SJCRH30 (cell line): ENCODE data around the gene SFT2D2. TPM values are rescaled to one million over a fixed set of nuclear protein-coding genes. Genes with fewer than 3 reads are reported as not detected.

Experiments used
- DNase-seq, 2 experiments: peaks; one replicate each; pipeline ENCODE4 v3.0.0-alpha.2; 2015 to 2020
- H3K27ac ChIP-seq: fragments of 250-450 bp; sonication (Bioruptor Pico); 2 replicates; pipeline ENCODE4 v1.5.1; 2020; ENCODE audit warnings: mild to moderate bottlenecking, moderate library complexity
- H3K27me3 ChIP-seq: fragments of 250-450 bp; sonication (Bioruptor Pico); 2 replicates; pipeline ENCODE4 v1.5.1; 2020; ENCODE audit warnings: mild to moderate bottlenecking, moderate library complexity
- H3K36me3 ChIP-seq: fragments of 250-450 bp; sonication (Bioruptor Pico); 2 replicates; pipeline ENCODE4 v1.5.1; 2020; ENCODE audit warnings: mild to moderate bottlenecking, moderate library complexity
- H3K4me1 ChIP-seq: fragments of 250-450 bp; sonication (Bioruptor Pico); 2 replicates; pipeline ENCODE4 v1.5.1; 2020; ENCODE audit warnings: mild to moderate bottlenecking, moderate library complexity
- H3K4me3 ChIP-seq: fragments of 250-450 bp; sonication (Bioruptor Pico); 2 replicates; pipeline ENCODE4 v1.5.1; 2020; ENCODE audit warnings: mild to moderate bottlenecking, moderate library complexity
- H3K9me3 ChIP-seq: fragments of 250-450 bp; sonication (Bioruptor Pico); replicated peaks from 2 replicates; pipeline ENCODE4 v1.5.1; 2020; ENCODE audit warnings: mild to moderate bottlenecking, moderate library complexity
- total RNA-seq: library from RNA; depleted of rRNA; stranded (reverse); fragments of >200 nt; shearing (Covaris generic); gene quantifications from 2 replicates; pipeline ENCODE4 v1.2.3, GENCODE V29; 2014

The SFT2D2 gene
- total RNA-seq, 1 experiment from 2014 or later = 33.6 TPM

DNA sequence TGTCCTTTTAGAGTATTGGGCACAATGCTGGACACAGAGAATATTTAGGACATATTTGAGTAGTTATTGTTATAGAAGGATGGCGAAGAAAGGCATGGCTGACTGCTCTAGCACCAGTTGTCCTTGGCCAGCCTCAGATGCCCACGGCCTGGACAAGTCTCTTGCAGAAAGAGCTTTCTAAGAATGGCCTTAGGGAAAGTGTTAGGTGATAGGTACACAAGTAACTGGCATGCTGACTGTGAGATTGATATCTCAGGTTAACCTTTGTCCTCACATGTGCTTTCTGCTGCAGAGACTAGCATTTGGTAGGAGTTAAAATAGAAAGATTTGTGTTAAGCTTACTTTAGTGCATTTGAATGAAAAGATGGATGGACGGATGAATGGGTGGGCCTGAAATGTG lies 10.1 kb downstream of the SFT2D2 start:
- Histone ChIP-seq H3K27me3 (no peaks in the 10 kb centered on the region), H3K4me1 (no peaks in the 10 kb centered on the region), H3K9me3 (no peaks in the 10 kb centered on the region), H3K4me3 (no peak overlapping the region), H3K36me3 (peaks cover 8% of the 10 kb centered on the region; the same call in 1 of the 2 replicates), H3K27ac (no peak overlapping the region)
- no peak for DNase-seq

GRCh38 chr1:168236836-168237611 lies 11.2 kb downstream of the SFT2D2 start:
- peaks cover 15% of the 10 kb centered on the region for H3K36me3 ChIP-seq
- H3K27ac ChIP-seq = no peak overlapping the region
- H3K4me3 ChIP-seq = no peak overlapping the region
- no peaks in the 10 kb centered on the region for H3K4me1 ChIP-seq
- H3K27me3 ChIP-seq = no peaks in the 10 kb centered on the region
- H3K9me3 ChIP-seq = no peaks in the 10 kb centered on the region
- DNase-seq = no peak

DNA sequence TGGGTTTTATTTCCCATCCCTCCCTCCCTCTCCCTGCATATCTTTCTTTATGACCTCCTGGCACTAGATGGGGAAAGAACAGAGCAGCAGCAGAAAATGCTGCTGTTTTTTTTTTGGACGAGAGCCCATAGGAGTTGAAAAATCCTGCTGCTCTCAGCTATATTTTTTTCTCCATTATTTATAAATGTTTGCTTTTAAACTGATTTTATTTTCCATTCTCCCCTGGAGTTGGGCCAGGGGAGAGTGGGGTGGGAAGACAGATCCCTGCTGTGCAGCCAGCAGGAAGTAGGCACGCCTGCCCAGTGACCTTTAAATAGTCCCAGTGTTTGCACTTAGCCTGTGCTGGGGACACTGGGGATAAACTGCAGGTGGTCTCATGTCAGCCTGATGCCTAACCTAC lies 17.4 kb downstream of the SFT2D2 start:
- H3K4me1 ChIP-seq = no peaks in the 10 kb centered on the region
- no peaks in the 10 kb centered on the region for H3K27me3 ChIP-seq
- no peak overlapping the region for H3K4me3 ChIP-seq
- no peaks in the 10 kb centered on the region for H3K9me3 ChIP-seq
- no peak overlapping the region for H3K27ac ChIP-seq
- DNase-seq = no peak
- H3K36me3 ChIP-seq = peaks cover 22% of the 10 kb centered on the region

GRCh38 chr1:168243636-168244212 lies 17.9 kb downstream of the SFT2D2 start:
- H3K9me3 ChIP-seq = no peaks in the 10 kb centered on the region
- no peaks in the 10 kb centered on the region for H3K4me1 ChIP-seq
- H3K36me3 ChIP-seq = peaks cover 22% of the 10 kb centered on the region
- no peak overlapping the region for H3K27ac ChIP-seq
- H3K27me3 ChIP-seq = no peaks in the 10 kb centered on the region
- no peak overlapping the region for H3K4me3 ChIP-seq
- DNase-seq = no peak

- H3K4me1 ChIP-seq = no peaks in the 10 kb centered on the region
- no peak for DNase-seq
- H3K4me3 ChIP-seq = no peak overlapping the region
- no peaks in the 10 kb centered on the region for H3K27me3 ChIP-seq
- H3K27ac ChIP-seq = no peak overlapping the region
- no peaks in the 10 kb centered on the region for H3K9me3 ChIP-seq
- peaks cover 27% of the 10 kb centered on the region for H3K36me3 ChIP-seq
Measured at GRCh38 chr1:168245042-168245441, 19.2 kb downstream of the SFT2D2 start.

DNA sequence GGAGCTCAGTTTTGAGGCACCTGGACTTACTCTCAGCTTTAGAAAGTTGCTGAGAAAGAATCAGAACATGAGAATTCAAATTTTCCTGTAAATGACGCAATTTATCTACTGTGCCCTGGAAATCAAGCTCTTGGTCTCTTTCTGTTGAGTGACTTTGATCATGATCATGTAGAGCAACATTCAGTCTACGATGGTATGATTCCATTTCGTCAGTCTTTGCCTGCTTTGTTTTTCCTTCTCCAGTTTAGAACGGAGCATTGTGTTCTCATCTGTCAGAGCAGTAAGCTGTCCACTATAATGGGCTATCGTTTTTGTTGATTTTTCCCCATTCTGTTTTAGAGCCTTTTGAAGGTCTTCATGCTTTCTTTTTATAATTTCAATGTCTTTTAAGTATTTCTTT lies 20.7 kb downstream of the SFT2D2 start:
- DNase-seq = no peak
- Histone ChIP-seq H3K27ac (no peak overlapping the region), H3K36me3 (peaks cover 20% of the 10 kb centered on the region)

GRCh38 chr1:168252204-168252733 lies 26.5 kb downstream of the SFT2D2 start:
- Histone ChIP-seq H3K9me3 (peaks cover 3% of the 10 kb centered on the region; the same call in 1 of the 2 replicates), H3K4me3 (no peak overlapping the region), H3K4me1 (no peaks in the 10 kb centered on the region), H3K27ac (no peak overlapping the region), H3K36me3 (peaks cover 7% of the 10 kb centered on the region), H3K27me3 (no peaks in the 10 kb centered on the region)
- no peak for DNase-seq

More for the DNA sequence above, 20.7 kb downstream of the SFT2D2 start:
- H3K9me3 ChIP-seq = no peaks in the 10 kb centered on the region
- no peaks in the 10 kb centered on the region for H3K4me1 ChIP-seq
- H3K27me3 ChIP-seq = no peaks in the 10 kb centered on the region
- no peak overlapping the region for H3K4me3 ChIP-seq

GRCh38 chr1:168256164-168256563 lies 30.4 kb downstream of the SFT2D2 start:
- Histone ChIP-seq H3K4me1 (peaks cover 10% of the 10 kb centered on the region; the same call in 1 of the 2 replicates), H3K27ac (no peak overlapping the region), H3K9me3 (peaks cover 3% of the 10 kb centered on the region), H3K27me3 (no peaks in the 10 kb centered on the region), H3K4me3 (no peak overlapping the region), H3K36me3 (no peaks in the 10 kb centered on the region; the same call in 1 of the 2 replicates)
- DNase-seq = no peak

DNA sequence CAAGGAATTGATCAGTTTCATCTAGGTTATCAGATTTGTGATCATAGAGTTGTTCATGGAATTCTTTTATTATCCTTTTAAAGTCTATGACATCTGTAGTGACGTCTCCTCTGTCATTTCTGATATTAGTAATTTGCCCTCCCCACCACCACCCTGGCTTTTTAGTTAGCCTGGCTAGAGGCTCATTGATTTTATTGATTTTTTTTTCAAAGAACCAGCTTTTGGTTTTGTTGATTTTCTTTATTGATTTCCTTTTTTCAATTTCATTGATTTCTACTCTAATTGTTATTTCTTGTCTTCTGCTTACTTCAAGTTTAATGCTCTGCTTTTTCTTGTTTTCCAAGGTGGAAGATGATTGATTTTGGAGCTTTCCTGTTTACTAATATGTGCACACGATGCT lies 31.6 kb downstream of the SFT2D2 start:
- H3K4me3 ChIP-seq = no peak overlapping the region
- no peak overlapping the region for H3K27ac ChIP-seq
- no peaks in the 10 kb centered on the region; the same call in 1 of the 2 replicates for H3K36me3 ChIP-seq
- H3K9me3 ChIP-seq = peaks cover 3% of the 10 kb centered on the region
- H3K27me3 ChIP-seq = no peaks in the 10 kb centered on the region
- DNase-seq = no peak
- peaks cover 10% of the 10 kb centered on the region; the same call in 1 of the 2 replicates for H3K4me1 ChIP-seq

DNA sequence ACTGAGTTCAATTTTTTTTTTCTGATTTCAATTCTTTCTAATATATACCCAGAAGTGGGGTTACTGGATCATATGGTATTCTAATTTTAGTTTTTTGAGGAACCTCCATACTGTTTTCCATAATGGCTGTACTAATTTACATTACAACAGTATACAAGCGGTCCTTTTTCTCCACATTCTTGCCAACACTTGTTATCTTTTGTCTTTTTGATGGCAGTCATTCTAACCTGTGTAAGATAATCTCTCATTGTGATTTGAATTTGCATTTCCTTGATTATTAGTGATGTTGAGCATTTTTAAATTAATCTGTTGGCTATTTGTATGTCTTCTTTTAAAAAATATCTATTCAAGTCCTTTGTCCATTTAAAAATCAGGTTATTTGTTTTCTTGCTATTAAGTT lies 33.8 kb downstream of the SFT2D2 start:
- no peak overlapping the region for H3K4me3 ChIP-seq
- peaks cover 10% of the 10 kb centered on the region; the same call in 1 of the 2 replicates for H3K4me1 ChIP-seq
- H3K9me3 ChIP-seq = peaks cover 3% of the 10 kb centered on the region
- DNase-seq = no peak
- no peaks in the 10 kb centered on the region for H3K27me3 ChIP-seq
- H3K36me3 ChIP-seq = no peaks in the 10 kb centered on the region; the same call in 1 of the 2 replicates
- no peak overlapping the region for H3K27ac ChIP-seq

GRCh38 chr1:168260393-168260792 lies 34.6 kb downstream of the SFT2D2 start:
- Histone ChIP-seq H3K9me3 (peaks cover 3% of the 10 kb centered on the region), H3K36me3 (no peaks in the 10 kb centered on the region; the same call in 1 of the 2 replicates), H3K27me3 (no peaks in the 10 kb centered on the region), H3K4me1 (peaks cover 10% of the 10 kb centered on the region; the same call in 1 of the 2 replicates), H3K4me3 (no peak overlapping the region), H3K27ac (no peak overlapping the region)
- peak; percentile 19 to 52 for DNase-seq

DNA sequence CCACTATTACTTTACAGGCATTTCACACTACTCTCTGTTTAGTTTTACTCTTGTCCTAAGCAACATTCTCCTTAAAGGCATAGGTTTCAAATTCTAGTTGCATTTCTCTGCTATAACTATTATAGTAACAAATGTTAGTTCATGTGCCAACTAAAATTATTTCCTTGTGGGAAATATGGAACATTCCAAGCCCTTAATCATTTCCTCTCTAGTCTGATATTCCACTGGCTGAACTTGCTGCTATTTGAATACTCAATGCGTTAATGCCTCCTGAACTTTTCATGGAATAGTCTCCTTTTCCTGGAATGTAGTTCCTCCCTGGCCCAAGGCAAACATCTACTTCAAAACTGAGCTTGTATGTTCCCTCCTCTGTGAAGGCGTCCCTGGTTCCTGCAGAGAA lies 35.6 kb downstream of the SFT2D2 start:
- Histone ChIP-seq H3K36me3 (no peaks in the 10 kb centered on the region; the same call in 1 of the 2 replicates), H3K9me3 (no peaks in the 10 kb centered on the region; the same call in 1 of the 2 replicates), H3K27ac (no peak overlapping the region), H3K27me3 (no peaks in the 10 kb centered on the region), H3K4me1 (peaks cover 10% of the 10 kb centered on the region; the same call in 1 of the 2 replicates), H3K4me3 (no peak overlapping the region)
- no peak for DNase-seq

DNA sequence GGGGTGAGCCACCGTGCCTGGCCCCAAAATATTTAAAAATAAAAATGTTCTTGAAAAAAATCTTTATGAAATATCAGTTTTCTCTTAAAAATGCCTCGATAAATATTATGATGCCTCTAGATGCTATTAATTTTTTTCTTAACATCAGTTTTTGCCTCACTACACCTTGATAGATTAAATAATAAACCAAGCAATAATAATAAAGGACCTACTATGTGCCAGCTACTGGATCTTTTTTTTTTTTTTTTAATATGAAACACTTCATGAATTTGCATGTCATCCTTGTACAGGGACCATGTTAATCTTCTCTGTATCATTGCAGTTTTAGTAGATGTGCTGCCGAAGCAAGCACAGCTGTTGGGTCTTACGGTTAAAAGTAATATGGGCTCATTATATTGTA lies 37.3 kb downstream of the SFT2D2 start:
- Histone ChIP-seq H3K27ac (no peak overlapping the region), H3K4me3 (no peak overlapping the region)
- DNase-seq = no peak

DNA sequence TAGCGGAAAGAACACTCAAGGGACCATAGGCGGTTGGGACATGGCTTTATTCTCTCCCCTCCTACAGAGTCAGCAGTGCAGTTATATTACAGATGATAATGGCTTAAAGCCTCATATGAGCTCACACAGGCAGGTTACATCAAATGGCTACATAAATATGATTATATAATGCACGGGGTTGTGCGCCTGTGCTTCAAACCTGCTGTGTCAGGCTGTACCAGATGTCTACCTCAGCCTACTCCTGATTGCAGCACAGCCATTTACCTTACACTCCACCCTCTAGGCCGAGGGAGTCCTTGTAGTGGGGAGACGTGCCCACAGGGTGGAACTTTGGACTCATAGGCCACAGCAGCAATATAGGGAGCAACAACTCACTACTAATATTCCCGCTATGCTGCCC lies 38.5 kb downstream of the SFT2D2 start:
- no peak for DNase-seq
- H3K27me3 ChIP-seq = no peaks in the 10 kb centered on the region
- H3K27ac ChIP-seq = no peak overlapping the region
- H3K4me1 ChIP-seq = peaks cover 10% of the 10 kb centered on the region; the same call in 1 of the 2 replicates
- no peak overlapping the region for H3K4me3 ChIP-seq
- H3K36me3 ChIP-seq = no peaks in the 10 kb centered on the region
- no peaks in the 10 kb centered on the region for H3K9me3 ChIP-seq

More for the DNA sequence above, 37.3 kb downstream of the SFT2D2 start:
- Histone ChIP-seq H3K36me3 (no peaks in the 10 kb centered on the region), H3K27me3 (no peaks in the 10 kb centered on the region), H3K9me3 (no peaks in the 10 kb centered on the region), H3K4me1 (peaks cover 10% of the 10 kb centered on the region; the same call in 1 of the 2 replicates)

GRCh38 chr1:168265596-168265995 lies 39.8 kb downstream of the SFT2D2 start:
- Histone ChIP-seq H3K9me3 (no peaks in the 10 kb centered on the region), H3K36me3 (no peaks in the 10 kb centered on the region), H3K4me3 (no peak overlapping the region), H3K27ac (no peak overlapping the region), H3K4me1 (peaks cover 3% of the 10 kb centered on the region; the same call in 1 of the 2 replicates), H3K27me3 (no peaks in the 10 kb centered on the region)
- DNase-seq = no peak
